Natural killer cell treated with Interleukin-12 subunit alpha and Interleukin-12 subunit beta and Interleukin-15 and Interleukin-18, amount 100 ng/mL, for 72 hours (primary cell): ENCODE measurements around the gene ATP5PB. TPM values are rescaled to one million over a fixed set of nuclear protein-coding genes. Genes with fewer than 3 reads are reported as not detected.
A peak's percentile ranks its signal among the peaks of the same experiment; 100 is the strongest.

Experiments
- ATAC-seq, 2 donors: fragments of 150-1000 bp; cut with Tn5 transposase in 1 of 2; sonication (Bioruptor Pico), chemical (Tn5 transposase) in 1 of 2; 2 replicates each; pipeline ENCODE4 v1.10.0; 2021
- DNase-seq: peaks from one replicate; pipeline ENCODE4 v3.0.0; 2022; ENCODE audit warnings: low spot score
- H3K27ac Mint-ChIP-seq, 2 donors: 1 replicate in 1 of 2; 2 replicates in 1 of 2; pipeline ENCODE4 v1.8.0; 2022; ENCODE audit warnings: mixed read lengths in 2 of 2, mild to moderate bottlenecking in 1 of 2, moderate library complexity in 1 of 2
- H3K27me3 Mint-ChIP-seq, 2 donors: 1 replicate in 1 of 2; 2 replicates in 1 of 2; pipeline ENCODE4 v1.8.0; 2022; ENCODE audit warnings: mixed read lengths in 2 of 2
- H3K36me3 Mint-ChIP-seq: one replicate; pipeline ENCODE4 v1.8.0; 2022; ENCODE audit warnings: mixed read lengths
- H3K4me1 Mint-ChIP-seq, 2 donors: 1 replicate in 1 of 2; 2 replicates in 1 of 2; pipeline ENCODE4 v1.8.0; 2022; ENCODE audit warnings: low read depth in 2 of 2, mixed read lengths in 2 of 2, mild to moderate bottlenecking in 1 of 2
- H3K4me3 Mint-ChIP-seq: one replicate; pipeline ENCODE4 v1.8.0; 2022; ENCODE audit warnings: mixed read lengths
- H3K9me3 Mint-ChIP-seq: 2 replicates; pipeline ENCODE4 v1.8.0; 2022; ENCODE audit warnings: mixed read lengths
- total RNA-seq, 2 donors: library from RNA; stranded (reverse); gene quantifications; one replicate each; pipeline ENCODE4 v1.2.3, GENCODE V29; 2022

The ATP5PB gene
- total RNA-seq, 2 donors from 2014 or later: 188 to 272 TPM

DNA sequence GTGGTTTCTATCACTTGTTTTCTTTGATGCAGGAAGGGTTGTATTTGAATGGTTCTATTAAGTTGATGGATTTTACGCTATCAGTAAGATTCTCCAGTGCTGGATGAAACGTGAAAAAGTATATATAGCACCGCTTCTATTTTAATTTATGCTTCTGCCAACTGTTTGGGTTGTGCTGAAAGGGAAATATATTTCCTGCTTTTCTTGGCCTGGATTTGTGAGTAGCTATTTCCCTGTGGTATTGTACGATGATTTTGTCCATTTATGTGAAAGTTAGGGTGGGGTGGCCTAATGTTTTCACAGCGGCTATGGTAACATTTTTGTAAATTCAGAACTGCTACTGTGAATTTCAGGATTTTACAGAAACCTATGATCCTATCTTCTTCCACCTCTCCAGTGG lies 24.8 kb downstream of the ATP5PB start:
- no peaks in the 10 kb centered on the region for H3K27me3 Mint-ChIP-seq
- H3K36me3 Mint-ChIP-seq: peaks cover 10% of the 10 kb centered on the region
- no peak for ATAC-seq
- peak overlapping the region in 1 of 2 donors; percentile 68 for H3K27ac Mint-ChIP-seq
- H3K9me3 Mint-ChIP-seq: no peaks in the 10 kb centered on the region
- peaks cover 45 to 50% of the 10 kb centered on the region in 2 donors for H3K4me1 Mint-ChIP-seq
- DNase-seq: no peak
- H3K4me3 Mint-ChIP-seq: peak overlapping the region; percentile 86

DNA sequence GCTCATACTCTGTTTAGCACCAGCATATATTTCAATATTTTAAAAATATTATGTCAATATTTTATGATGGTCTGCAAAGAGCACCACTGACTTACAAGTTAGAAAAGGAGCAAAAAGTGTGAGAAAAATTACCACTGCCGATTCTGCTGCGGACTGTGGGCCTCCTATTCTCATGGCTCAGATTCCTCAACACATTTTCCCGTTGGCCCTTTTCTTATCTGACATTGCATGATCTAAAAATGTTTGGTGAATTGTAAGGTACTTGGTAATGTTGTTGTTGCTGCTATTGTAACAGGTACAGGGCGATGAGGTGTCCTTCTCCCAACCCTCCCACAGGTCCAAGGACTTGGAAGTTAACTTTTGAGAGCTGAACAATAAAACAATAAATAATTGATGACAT lies 25.3 kb downstream of the ATP5PB start:
- DNase-seq: no peak
- Mint-ChIP-seq H3K9me3 (no peaks in the 10 kb centered on the region), H3K4me1 (peaks cover 45 to 50% of the 10 kb centered on the region in 2 donors), H3K27me3 (no peaks in the 10 kb centered on the region), H3K27ac (no peak overlapping the region), H3K4me3 (peak overlapping the region; percentile 86), H3K36me3 (peaks cover 10% of the 10 kb centered on the region)
- ATAC-seq: no peak

- H3K27me3 Mint-ChIP-seq: no peaks in the 10 kb centered on the region
- peak overlapping the region; percentile 86 for H3K4me3 Mint-ChIP-seq
- ATAC-seq (peak; percentile 83), DNase-seq (peak; percentile 72)
- no peaks in the 10 kb centered on the region for H3K9me3 Mint-ChIP-seq
- peaks cover 10% of the 10 kb centered on the region for H3K36me3 Mint-ChIP-seq
- H3K4me1 Mint-ChIP-seq: peaks cover 47 to 50% of the 10 kb centered on the region in 2 donors
- peak overlapping the region; percentile 24 to 45 for H3K27ac Mint-ChIP-seq
Observed at GRCh38 chr1:111475701-111476100, 26.4 kb downstream of the ATP5PB start.

GRCh38 chr1:111476214-111476613 lies 26.9 kb downstream of the ATP5PB start:
- ATAC-seq: no peak
- peaks cover 10% of the 10 kb centered on the region for H3K36me3 Mint-ChIP-seq
- H3K27ac Mint-ChIP-seq: peak overlapping the region; percentile 24 to 45
- no peaks in the 10 kb centered on the region for H3K27me3 Mint-ChIP-seq
- peak overlapping the region; percentile 86 for H3K4me3 Mint-ChIP-seq
- peaks cover 47 to 50% of the 10 kb centered on the region in 2 donors for H3K4me1 Mint-ChIP-seq
- H3K9me3 Mint-ChIP-seq: no peaks in the 10 kb centered on the region
- no peak for DNase-seq

DNA sequence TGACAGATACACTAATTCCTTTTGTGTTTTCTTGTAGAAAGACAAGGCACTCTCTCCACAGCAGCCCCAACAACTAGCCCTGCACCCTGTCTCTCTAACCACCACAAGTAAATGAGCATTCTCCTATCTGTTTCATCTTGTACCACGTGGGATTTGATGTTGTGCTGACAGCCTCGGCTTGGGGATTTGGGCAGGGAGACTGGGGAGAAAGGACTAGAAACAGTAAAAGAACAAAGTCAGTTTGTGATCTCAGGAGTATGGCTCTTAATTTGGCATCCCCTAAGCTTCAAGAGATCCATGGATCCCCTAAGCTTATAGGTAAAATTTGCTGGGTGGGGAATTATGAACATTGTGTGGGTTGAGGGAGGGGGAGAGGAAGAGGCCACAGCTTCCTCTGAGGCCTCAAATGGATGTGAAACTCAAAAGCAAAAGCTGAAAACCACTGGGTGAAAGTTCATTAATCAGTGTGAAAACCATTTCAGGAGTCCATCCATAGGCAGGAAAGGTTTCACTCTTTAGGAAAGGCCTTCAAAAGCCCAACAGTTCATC lies 27.6 kb downstream of the ATP5PB start:
- no peaks in the 10 kb centered on the region for H3K27me3 Mint-ChIP-seq
- ATAC-seq (peak; percentile 49 to 58), DNase-seq (no peak)
- H3K36me3 Mint-ChIP-seq: peaks cover 10% of the 10 kb centered on the region
- no peaks in the 10 kb centered on the region for H3K9me3 Mint-ChIP-seq
- peak overlapping the region; percentile 86 for H3K4me3 Mint-ChIP-seq
- H3K27ac Mint-ChIP-seq: peak overlapping the region; percentile 45 to 51
- H3K4me1 Mint-ChIP-seq: peaks cover 47 to 50% of the 10 kb centered on the region in 2 donors

DNA sequence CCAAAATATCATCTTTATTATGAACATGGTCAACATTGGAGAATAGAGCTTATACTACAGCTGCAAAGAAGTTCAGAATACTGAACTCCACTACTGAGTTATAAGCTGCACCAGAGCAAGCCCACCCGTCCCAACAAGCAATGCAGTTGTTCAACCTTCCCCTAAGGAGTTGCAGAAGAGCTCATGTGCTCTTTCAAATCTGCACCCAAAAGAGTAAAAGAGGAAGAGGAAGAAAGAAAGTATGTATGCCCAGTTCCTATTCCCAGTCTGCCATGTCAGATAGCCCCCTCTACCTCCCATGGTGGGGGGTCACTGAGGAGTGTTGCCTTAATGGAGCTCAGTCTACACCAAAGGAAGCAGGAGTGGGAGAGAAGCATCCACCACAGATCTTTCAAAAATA lies 31.4 kb downstream of the ATP5PB start:
- no peak overlapping the region for H3K27ac Mint-ChIP-seq
- H3K4me1 Mint-ChIP-seq: peaks cover 35 to 38% of the 10 kb centered on the region in 2 donors
- no peak for ATAC-seq
- no peaks in the 10 kb centered on the region for H3K9me3 Mint-ChIP-seq
- peaks cover 10% of the 10 kb centered on the region for H3K36me3 Mint-ChIP-seq
- no peak for DNase-seq
- no peaks in the 10 kb centered on the region for H3K27me3 Mint-ChIP-seq
- H3K4me3 Mint-ChIP-seq: no peak overlapping the region

DNA sequence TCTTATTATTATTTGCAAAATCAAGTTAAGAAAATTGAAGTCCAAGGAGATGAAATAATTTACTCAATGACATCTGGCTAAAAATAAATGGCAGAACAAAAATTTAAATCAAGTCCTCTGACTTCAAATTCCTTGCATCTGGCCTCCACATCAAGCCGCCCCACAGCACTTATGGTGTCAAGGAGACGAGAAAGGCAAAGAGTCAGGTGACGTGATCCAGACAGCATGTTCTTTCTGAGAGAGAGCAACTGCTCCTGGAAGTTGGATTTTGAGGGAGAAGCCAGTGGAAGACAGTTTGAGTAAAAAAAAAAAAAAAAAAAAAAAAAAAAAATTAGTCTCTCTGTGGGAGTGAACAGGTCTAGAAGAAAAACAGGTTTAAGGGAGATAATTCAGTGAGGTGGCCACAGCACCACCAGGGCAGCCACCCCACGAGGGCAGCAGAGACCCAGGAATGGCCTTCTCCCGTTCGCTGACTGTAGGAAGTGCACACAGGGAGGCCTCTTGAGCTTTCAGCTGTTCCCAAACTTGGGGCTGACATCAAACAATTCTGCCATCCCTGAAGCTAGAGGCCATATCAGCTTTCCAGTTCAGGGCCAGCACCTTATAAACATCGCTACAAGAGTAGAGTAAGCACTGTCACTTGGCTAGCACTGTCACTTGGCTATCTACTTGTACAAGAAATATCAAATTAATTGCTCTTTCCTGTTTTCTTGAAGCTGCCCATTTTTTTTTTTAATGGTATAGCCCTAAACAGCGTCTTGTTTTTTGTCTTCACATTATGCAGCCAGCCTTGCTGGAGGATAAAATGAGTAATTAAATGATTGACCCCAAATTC lies 32.3 kb downstream of the ATP5PB start:
- peak; percentile 69 to 82 for ATAC-seq
- Mint-ChIP-seq H3K36me3 (peaks cover 10% of the 10 kb centered on the region), H3K4me1 (peaks cover 26 to 31% of the 10 kb centered on the region in 2 donors), H3K9me3 (no peaks in the 10 kb centered on the region), H3K27me3 (no peaks in the 10 kb centered on the region), H3K4me3 (no peak overlapping the region), H3K27ac (no peak overlapping the region)
- peak; percentile 63 for DNase-seq

DNA sequence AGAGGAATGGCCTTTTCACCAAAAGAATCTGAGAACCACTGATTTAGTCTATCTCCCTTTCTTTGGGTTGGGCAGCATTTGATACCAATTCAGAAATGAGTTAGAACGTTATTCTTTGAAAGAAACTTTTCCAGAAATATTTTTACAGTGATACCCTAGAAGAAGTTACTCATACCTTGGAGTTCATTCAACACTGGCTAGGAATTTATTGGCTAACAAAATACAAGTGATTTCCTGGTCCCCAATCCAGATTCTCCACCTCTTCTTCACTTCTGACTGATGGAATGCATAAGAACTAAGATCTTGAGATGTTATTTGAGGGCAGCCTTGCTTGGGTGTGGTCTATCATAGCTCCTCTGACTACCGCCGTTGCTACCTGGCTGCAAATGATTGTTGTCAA lies 33.9 kb downstream of the ATP5PB start:
- Mint-ChIP-seq H3K9me3 (no peaks in the 10 kb centered on the region), H3K36me3 (peaks cover 3% of the 10 kb centered on the region), H3K27ac (no peak overlapping the region), H3K4me1 (peaks cover 10 to 15% of the 10 kb centered on the region in 2 donors), H3K27me3 (no peaks in the 10 kb centered on the region), H3K4me3 (no peak overlapping the region)
- ATAC-seq (no peak), DNase-seq (no peak)

DNA sequence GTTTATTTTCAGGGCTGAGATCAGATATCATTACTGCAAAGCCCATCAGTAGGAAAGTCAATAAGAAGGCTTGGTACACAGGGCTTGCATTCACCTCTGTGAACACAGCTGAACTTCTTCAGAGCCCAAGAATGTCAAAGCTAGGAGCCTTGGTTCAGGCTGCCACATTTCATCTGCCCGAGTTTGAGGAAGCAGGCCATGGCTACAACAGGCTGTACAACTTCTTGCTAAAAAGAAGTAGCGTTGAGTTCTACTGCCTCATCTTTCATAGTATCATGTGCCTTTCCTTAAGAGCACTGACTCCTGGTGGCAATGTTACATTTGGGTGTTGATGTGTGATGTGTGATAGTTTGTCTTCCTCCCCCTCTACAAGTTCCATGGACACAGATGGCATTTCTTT lies 34.6 kb downstream of the ATP5PB start:
- peaks cover 5 to 12% of the 10 kb centered on the region in 2 donors for H3K4me1 Mint-ChIP-seq

GRCh38 chr1:111484391-111485026 lies 35.2 kb downstream of the ATP5PB start:
- H3K9me3 Mint-ChIP-seq: no peaks in the 10 kb centered on the region
- no peaks in the 10 kb centered on the region for H3K36me3 Mint-ChIP-seq
- peaks cover 6 to 14% of the 10 kb centered on the region in 2 donors for H3K4me1 Mint-ChIP-seq
- ATAC-seq: no peak
- H3K4me3 Mint-ChIP-seq: no peak overlapping the region
- H3K27me3 Mint-ChIP-seq: no peaks in the 10 kb centered on the region
- no peak for DNase-seq
- H3K27ac Mint-ChIP-seq: no peak overlapping the region

More for the DNA sequence above, 34.6 kb downstream of the ATP5PB start:
- H3K36me3 Mint-ChIP-seq: no peaks in the 10 kb centered on the region
- no peak overlapping the region for H3K27ac Mint-ChIP-seq
- no peaks in the 10 kb centered on the region for H3K9me3 Mint-ChIP-seq
- H3K27me3 Mint-ChIP-seq: no peaks in the 10 kb centered on the region
- no peak for ATAC-seq
- DNase-seq: no peak
- H3K4me3 Mint-ChIP-seq: no peak overlapping the region

- H3K36me3 Mint-ChIP-seq: no peaks in the 10 kb centered on the region
- H3K9me3 Mint-ChIP-seq: no peaks in the 10 kb centered on the region
- DNase-seq: no peak
- no peak for ATAC-seq
- no peak overlapping the region for H3K27ac Mint-ChIP-seq
- H3K27me3 Mint-ChIP-seq: no peaks in the 10 kb centered on the region
- H3K4me3 Mint-ChIP-seq: no peak overlapping the region
- H3K4me1 Mint-ChIP-seq: peaks cover 14 to 17% of the 10 kb centered on the region in 2 donors
Observed at GRCh38 chr1:111486431-111486830, 37.2 kb downstream of the ATP5PB start.

DNA sequence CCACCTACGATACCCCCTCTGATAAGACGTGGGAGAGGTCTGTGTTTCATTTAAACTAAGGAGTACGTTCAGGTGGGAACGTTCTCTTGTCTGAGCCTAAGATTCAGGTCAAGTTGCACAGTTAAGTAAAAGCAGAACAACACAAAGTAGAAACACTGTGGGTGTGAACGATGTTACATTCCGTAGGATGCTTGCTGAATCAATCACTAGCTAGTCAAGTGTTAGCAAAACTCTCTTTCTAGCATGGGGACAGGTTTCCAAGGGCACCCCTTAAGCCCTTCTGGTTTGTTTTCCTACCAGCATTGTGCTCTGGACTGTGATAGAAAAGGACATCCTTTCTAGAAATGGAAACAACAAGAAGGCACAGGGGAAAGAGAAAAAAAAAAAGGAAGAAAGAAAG lies 37.9 kb downstream of the ATP5PB start:
- H3K4me3 Mint-ChIP-seq: no peak overlapping the region
- ATAC-seq: no peak
- no peaks in the 10 kb centered on the region for H3K27me3 Mint-ChIP-seq
- peaks cover 14 to 17% of the 10 kb centered on the region in 2 donors for H3K4me1 Mint-ChIP-seq
- H3K9me3 Mint-ChIP-seq: no peaks in the 10 kb centered on the region
- no peak overlapping the region for H3K27ac Mint-ChIP-seq
- no peaks in the 10 kb centered on the region for H3K36me3 Mint-ChIP-seq
- DNase-seq: no peak

DNA sequence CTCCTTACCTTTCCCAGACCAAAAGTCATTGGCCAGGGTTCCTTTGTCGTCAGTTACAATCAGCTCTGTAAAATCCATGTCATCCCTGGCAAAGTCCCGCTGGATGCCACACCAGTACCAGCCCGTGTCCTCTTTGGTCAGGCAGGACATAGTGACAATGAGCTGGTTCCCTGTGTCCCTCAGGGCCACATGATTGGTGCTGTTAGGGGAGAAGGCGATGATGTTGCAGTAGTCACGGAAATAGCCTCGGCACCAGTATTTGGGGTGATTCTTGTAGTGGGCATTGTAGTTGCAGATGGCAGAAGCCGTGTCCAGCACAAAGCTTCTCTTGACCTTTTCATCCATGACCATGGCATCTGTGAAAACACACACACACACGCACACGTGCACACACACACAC lies 39.4 kb downstream of the ATP5PB start:
- Mint-ChIP-seq H3K27ac (no peak overlapping the region), H3K4me1 (peaks cover 8% of the 10 kb centered on the region in 2 donors)

GRCh38 chr1:111489604-111490003 lies 40.3 kb downstream of the ATP5PB start:
- H3K36me3 Mint-ChIP-seq: peaks cover 8% of the 10 kb centered on the region
- no peak for DNase-seq

More for the DNA sequence above, 39.4 kb downstream of the ATP5PB start:
- Mint-ChIP-seq H3K4me3 (no peak overlapping the region), H3K27me3 (no peaks in the 10 kb centered on the region), H3K36me3 (no peaks in the 10 kb centered on the region), H3K9me3 (no peaks in the 10 kb centered on the region)
- ATAC-seq: peak in 1 of 2 donors; percentile 15
- no peak for DNase-seq

More at GRCh38 chr1:111489604-111490003, 40.3 kb downstream of the ATP5PB start:
- Mint-ChIP-seq H3K4me1 (peaks cover 7 to 8% of the 10 kb centered on the region in 2 donors), H3K27me3 (no peaks in the 10 kb centered on the region), H3K9me3 (no peaks in the 10 kb centered on the region), H3K4me3 (peak overlapping the region; percentile 30), H3K27ac (peak overlapping the region in 1 of 2 donors; percentile 53)
- peak in 1 of 2 donors; percentile 71 for ATAC-seq
